HepG2 (cell line): Measurements from ENCODE around the gene FOSB. TPM values are rescaled to one million over a fixed set of nuclear protein-coding genes. Genes with fewer than 3 reads are reported as not detected.

Experiments used
- CC2D1A ChIP-seq: sonication (generic); formaldehyde crosslinking; IDR thresholded peaks from 2 replicates; pipeline ENCODE4 v1.8.1; 2023; ENCODE audit warnings: mild to moderate bottlenecking, missing genetic modification reagents
- FOXC1 ChIP-seq: sonication (generic); formaldehyde crosslinking; IDR thresholded peaks from 2 replicates; pipeline ENCODE4 v1.8.0; 2022; ENCODE audit warnings: mild to moderate bottlenecking, missing genetic modification reagents, borderline replicate concordance
- HBP1 ChIP-seq: IDR thresholded peaks from 2 replicates; pipeline ENCODE4 v1.6.1; 2016; ENCODE audit warnings: low read depth, control low read depth
- HOXA5 ChIP-seq: sonication (generic); formaldehyde crosslinking; IDR thresholded peaks from 2 replicates; pipeline ENCODE4 v1.4.0; 2020; ENCODE audit warnings: missing genetic modification reagents
- KLF16 ChIP-seq, 2 experiments: sonication (generic) in 1 of 2; formaldehyde crosslinking in 1 of 2; IDR thresholded peaks; 2 replicates each; pipeline versions ENCODE4 v1.6.1 to v1.8.0; 2016 to 2023; ENCODE audit warnings: missing genetic modification reagents in 2 of 2, missing compliant biosample characterization in 1 of 2
- MED13 ChIP-seq: sonication (generic); formaldehyde crosslinking; IDR thresholded peaks from 2 replicates; pipeline ENCODE4 v1.5.0; 2020; ENCODE audit warnings: missing genetic modification reagents
- RAD51 ChIP-seq: fragments of 450-650 bp; IDR thresholded peaks from 2 replicates; pipeline ENCODE4 v1.6.1; 2016; ENCODE audit warnings: borderline replicate concordance
- SIN3A ChIP-seq: IDR thresholded peaks from 2 replicates; pipeline ENCODE4 v1.6.1; 2011; ENCODE audit warnings: low read depth, mild to moderate bottlenecking, control low read depth, low read length, borderline replicate concordance
- SMAD1 ChIP-seq: sonication (generic); formaldehyde crosslinking; IDR thresholded peaks from 2 replicates; pipeline ENCODE4 v1.4.0; 2020; ENCODE audit warnings: missing genetic modification reagents, low read depth, mild to moderate bottlenecking, borderline replicate concordance
- SOX5 ChIP-seq: IDR thresholded peaks from 2 replicates; pipeline ENCODE4 v1.6.1; 2016; ENCODE audit warnings: borderline replicate concordance
- ZFP91 ChIP-seq: sonication (generic); formaldehyde crosslinking; IDR thresholded peaks from 2 replicates; pipeline ENCODE4 v1.9.0; 2022; ENCODE audit warnings: missing genetic modification reagents, mild to moderate bottlenecking, borderline replicate concordance
- ZNF143 ChIP-seq: sonication (generic); formaldehyde crosslinking; IDR thresholded peaks from 2 replicates; pipeline ENCODE4 v1.4.0; 2020; ENCODE audit warnings: missing genetic modification reagents
- ZNF225 ChIP-seq: sonication (generic); formaldehyde crosslinking; IDR thresholded peaks from 2 replicates; pipeline ENCODE4 v1.4.0; 2020; ENCODE audit warnings: mild to moderate bottlenecking, missing genetic modification reagents
- ZNF275 ChIP-seq: sonication (generic); formaldehyde crosslinking; IDR thresholded peaks from 2 replicates; pipeline ENCODE4 v1.8.0; 2022; ENCODE audit warnings: missing genetic modification reagents, mild to moderate bottlenecking, inconsistent platforms, borderline replicate concordance
- ZNF547 ChIP-seq: sonication (generic); formaldehyde crosslinking; IDR thresholded peaks from 2 replicates; pipeline ENCODE4 v1.5.1; 2020; ENCODE audit warnings: mild to moderate bottlenecking, missing genetic modification reagents
- ZNF563 ChIP-seq: sonication (generic); formaldehyde crosslinking; IDR thresholded peaks from 2 replicates; pipeline ENCODE4 v1.8.0; 2022; ENCODE audit warnings: mild to moderate bottlenecking, moderate library complexity, missing genetic modification reagents
- ZNF589 ChIP-seq: sonication (generic); formaldehyde crosslinking; conservative IDR thresholded peaks from 2 replicates; pipeline ENCODE4 v1.8.0; 2022; ENCODE audit warnings: mild to moderate bottlenecking, moderate library complexity, missing genetic modification reagents
- ZNF704 ChIP-seq: sonication (generic); formaldehyde crosslinking; IDR thresholded peaks from 2 replicates; pipeline ENCODE4 v1.8.1; 2023; ENCODE audit warnings: mild to moderate bottlenecking, inconsistent platforms, moderate library complexity, missing genetic modification reagents, borderline replicate concordance
- ZNF720 ChIP-seq: sonication (generic); formaldehyde crosslinking; IDR thresholded peaks from 2 replicates; pipeline ENCODE4 v1.4.0; 2020; ENCODE audit warnings: missing genetic modification reagents
- ZNF773 ChIP-seq: sonication (generic); formaldehyde crosslinking; IDR thresholded peaks from 2 replicates; pipeline ENCODE4 v1.4.0; 2020; ENCODE audit warnings: missing genetic modification reagents, borderline replicate concordance
- ZNF788 ChIP-seq: sonication (generic); formaldehyde crosslinking; IDR thresholded peaks from 2 replicates; pipeline ENCODE4 v1.5.0; 2020; ENCODE audit warnings: mild to moderate bottlenecking, missing genetic modification reagents, borderline replicate concordance
- ZSCAN25 ChIP-seq: sonication (generic); formaldehyde crosslinking; IDR thresholded peaks from 2 replicates; pipeline ENCODE4 v1.8.0; 2022; ENCODE audit warnings: mild to moderate bottlenecking, missing genetic modification reagents
- polyA plus RNA-seq, 8 experiments: library from polyadenylated mRNA; depleted of rRNA in 3 of 8; stranded (reverse) in 7 of 8; unstranded in 1 of 8; fragments of >200 nt; fragmentation: Illumina TruSeq in 4 of 8; extraction: Trizol in 4 of 8; gene quantifications; 2 replicates each; pipeline versions ENCODE4 v1.2.1 to v1.2.3, GENCODE V29; 2011 to 2016; ENCODE audit warnings: low read depth in 4 of 8, missing spikeins in 1 of 8, mixed read lengths in 1 of 8; ENCODE audit not compliant: insufficient read depth in 1 of 8
- total RNA-seq, 5 experiments: library from RNA; depleted of rRNA; stranded (reverse); fragments of >200 nt; fragmentation: Illumina TruSeq; extraction: Trizol; gene quantifications; 2 replicates each; pipeline ENCODE4 v1.2.3, GENCODE V29; 2016; ENCODE audit warnings: low read depth in 1 of 5

The FOSB gene
- total and polyA plus RNA-seq, 2 of the 13 experiments (the other 11 are each of a cell fraction or from before 2014, with no cell fraction given), result 2.8 to 6.0 TPM

- TF ChIP-seq ZNF773, result peak; percentile 84; the same call in 1 of the 2 replicates
- TF ChIP-seq ZNF547 (CRISPR knock-in tag), result peak; percentile 81
- TF ChIP-seq ZNF704 (CRISPR knock-in tag), result 0 out of 2 replicates have a peak, but pooled peaks have one; percentile 49
- no peak for TF ChIP-seq ZSCAN25 (CRISPR knock-in tag)
- peak; percentile 58; the same call in 1 of the 2 replicates for TF ChIP-seq ZFP91 (CRISPR knock-in tag)
- TF ChIP-seq CC2D1A (CRISPR knock-in tag), result no peak
- no peak for TF ChIP-seq FOXC1 (CRISPR knock-in tag)
- TF ChIP-seq MED13 (CRISPR knock-in tag), result peak; percentile 62; the same call in 1 of the 2 replicates
- TF ChIP-seq ZNF788 (CRISPR knock-in tag), result no peak; the same call in 1 of the 2 replicates
- TF ChIP-seq ZNF720, result 0 out of 2 replicates have a peak, but pooled peaks have one; percentile 66
- TF ChIP-seq ZNF275 (CRISPR knock-in tag), result 0 out of 2 replicates have a peak, but pooled peaks have one; percentile 44
- no peak for TF ChIP-seq RAD51
- TF ChIP-seq HOXA5 (CRISPR knock-in tag), result peak; percentile 89; the same call in 1 of the 2 replicates
- peak; percentile 39; the same call in 1 of the 2 replicates for TF ChIP-seq ZNF143 (CRISPR knock-in tag)
- TF ChIP-seq SOX5, result peak; percentile 34; the same call in 1 of the 2 replicates
- TF ChIP-seq SIN3A, result peak; percentile 95; the same call in 1 of the 2 replicates
- 0 out of 2 replicates have a peak, but pooled peaks have one; percentile 66 for TF ChIP-seq ZNF225 (CRISPR knock-in tag)
- 0 out of 2 replicates have a peak, but pooled peaks have one; percentile 50 for TF ChIP-seq SMAD1 (CRISPR knock-in tag)
- TF ChIP-seq ZNF589 (CRISPR knock-in tag), result peak; percentile 63; the same call in 1 of the 2 replicates
- peak; percentile 88; the same call in 1 of the 2 replicates for TF ChIP-seq ZNF563 (CRISPR knock-in tag)
- TF ChIP-seq HBP1 (CRISPR knock-in tag), result peak; percentile 90
- TF ChIP-seq KLF16 (CRISPR knock-in tag; IDR thresholded peaks at IDR 0.05), result peak in 1 of 2 experiments; percentile 93; a peak in 2 of 4 replicates
Measured at GRCh38 chr19:45496349-45496953, 28.7 kb downstream of the FOSB start (continued).
